Epithelial cell of proximal tubule (primary cell): Measurements from ENCODE around the gene RFX6. TPM values are rescaled to one million over a fixed set of nuclear protein-coding genes. Genes with fewer than 3 reads are reported as not detected.

ENCODE experiments used
- DNase-seq: peaks from one replicate; pipeline ENCODE4 v3.0.0-alpha.2; 2011; ENCODE audit warnings: low read depth
- H3K4me3 ChIP-seq: 2 replicates; pipeline ENCODE4 v1.5.1; 2011; ENCODE audit warnings: low read depth, mild to moderate bottlenecking, low read length
- total RNA-seq: library from RNA; depleted of rRNA; stranded (reverse); fragments of >200 nt; gene quantifications from 2 replicates; pipeline ENCODE4 v1.2.3, GENCODE V29; 2015
- TF ChIP-seq, protein P1 (sequence below): conservative IDR thresholded peaks from 2 replicates; pipeline ENCODE4 v1.5.1; 2012; ENCODE audit warnings: low read depth, mild to moderate bottlenecking, low read length

The RFX6 gene
- total RNA-seq, 1 donor from 2014 or later: not detected

GRCh38 chr6:116894669-116895068, 17.6 kb downstream of the RFX6 start:
- H3K4me3 ChIP-seq: no peak overlapping the region
- TF ChIP-seq, protein P1, sequence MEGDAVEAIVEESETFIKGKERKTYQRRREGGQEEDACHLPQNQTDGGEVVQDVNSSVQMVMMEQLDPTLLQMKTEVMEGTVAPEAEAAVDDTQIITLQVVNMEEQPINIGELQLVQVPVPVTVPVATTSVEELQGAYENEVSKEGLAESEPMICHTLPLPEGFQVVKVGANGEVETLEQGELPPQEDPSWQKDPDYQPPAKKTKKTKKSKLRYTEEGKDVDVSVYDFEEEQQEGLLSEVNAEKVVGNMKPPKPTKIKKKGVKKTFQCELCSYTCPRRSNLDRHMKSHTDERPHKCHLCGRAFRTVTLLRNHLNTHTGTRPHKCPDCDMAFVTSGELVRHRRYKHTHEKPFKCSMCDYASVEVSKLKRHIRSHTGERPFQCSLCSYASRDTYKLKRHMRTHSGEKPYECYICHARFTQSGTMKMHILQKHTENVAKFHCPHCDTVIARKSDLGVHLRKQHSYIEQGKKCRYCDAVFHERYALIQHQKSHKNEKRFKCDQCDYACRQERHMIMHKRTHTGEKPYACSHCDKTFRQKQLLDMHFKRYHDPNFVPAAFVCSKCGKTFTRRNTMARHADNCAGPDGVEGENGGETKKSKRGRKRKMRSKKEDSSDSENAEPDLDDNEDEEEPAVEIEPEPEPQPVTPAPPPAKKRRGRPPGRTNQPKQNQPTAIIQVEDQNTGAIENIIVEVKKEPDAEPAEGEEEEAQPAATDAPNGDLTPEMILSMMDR: no peak
- no peak for DNase-seq

DNA sequence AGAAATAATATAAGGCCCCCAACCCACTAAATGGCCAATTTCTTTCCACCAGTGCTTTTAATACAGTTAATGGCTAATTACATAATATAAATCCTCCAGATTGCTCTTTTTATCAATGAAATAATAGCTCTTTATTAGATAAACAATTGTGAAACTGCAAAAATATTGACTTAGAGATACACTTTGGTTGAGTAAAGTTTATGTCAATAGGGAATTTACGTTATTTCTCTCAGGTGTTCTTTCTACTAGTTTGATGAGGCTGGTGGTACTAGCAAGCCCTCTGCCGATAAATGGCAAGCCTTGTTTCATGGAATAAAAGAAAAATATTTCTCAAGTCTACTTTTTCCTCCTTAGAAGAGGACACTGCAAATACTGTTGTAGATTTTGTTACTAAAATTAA, 18.9 kb downstream of the RFX6 start:
- DNase-seq: no peak
- TF ChIP-seq, protein P1: no peak
- H3K4me3 ChIP-seq: no peak overlapping the region

DNA sequence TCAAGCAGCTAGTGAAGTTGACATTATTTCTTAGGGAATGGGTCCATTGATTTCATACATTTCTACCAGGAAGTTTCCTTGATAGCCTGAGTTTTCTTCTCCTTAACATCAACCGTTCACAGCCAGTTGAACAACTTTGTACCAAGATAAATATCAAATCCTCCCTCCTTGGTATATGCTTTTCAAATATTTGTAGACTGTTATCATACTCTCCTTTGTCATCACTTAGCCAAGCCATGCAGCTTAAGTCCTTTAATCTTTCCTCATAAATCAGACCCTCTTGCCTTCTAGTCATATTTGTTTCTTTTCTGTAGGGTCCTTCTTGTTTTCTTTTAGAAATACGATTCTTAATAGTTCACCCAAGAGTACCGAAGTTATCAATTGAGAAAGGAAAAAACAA, 25.6 kb downstream of the RFX6 start:
- H3K4me3 ChIP-seq: no peak overlapping the region
- TF ChIP-seq, protein P1: no peak

DNA sequence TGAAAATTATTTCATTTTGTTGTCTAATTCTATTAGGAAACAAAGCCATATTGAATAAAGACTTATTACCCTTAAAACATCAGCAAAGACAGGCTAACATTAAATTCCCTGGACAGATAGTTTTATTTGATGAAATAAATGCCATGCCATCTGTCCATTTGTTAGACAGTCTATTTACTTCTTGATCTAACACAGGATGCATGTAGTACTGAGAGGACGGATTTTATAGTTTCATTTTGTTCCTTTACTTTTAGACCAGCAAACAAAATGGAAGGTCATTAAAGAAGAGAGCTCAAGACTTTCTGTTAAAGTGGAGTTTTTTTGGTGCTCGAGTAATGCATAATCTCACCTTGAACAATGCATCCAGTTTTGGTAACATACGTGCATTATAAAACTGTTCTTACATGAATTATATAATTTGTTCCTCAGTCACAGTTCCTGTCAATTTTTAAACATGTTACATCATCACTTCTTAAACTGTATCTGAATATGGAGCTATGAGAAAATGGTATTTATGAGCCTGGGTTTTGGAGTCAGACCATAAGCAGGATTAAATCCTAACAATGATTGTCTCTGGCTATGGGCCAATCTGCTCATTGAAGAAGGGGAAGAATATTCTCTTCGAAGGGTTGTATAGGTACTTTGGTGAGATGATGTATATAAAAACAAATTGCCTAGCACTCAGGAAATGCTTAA, 46.0 kb downstream of the RFX6 start:
- no peak overlapping the region for H3K4me3 ChIP-seq
- TF ChIP-seq, protein P1: no peak

More for the DNA sequence above, 25.6 kb downstream of the RFX6 start:
- DNase-seq: no peak

GRCh38 chr6:116924245-116924644, 47.2 kb downstream of the RFX6 start:
- TF ChIP-seq, protein P1: no peak
- no peak overlapping the region for H3K4me3 ChIP-seq
- no peak for DNase-seq

More for the DNA sequence above, 46.0 kb downstream of the RFX6 start:
- no peak for DNase-seq

GRCh38 chr6:116925088-116925794, 48.2 kb downstream of the RFX6 start:
- no peak overlapping the region for H3K4me3 ChIP-seq
- no peak for DNase-seq
- TF ChIP-seq, protein P1: no peak
